HG02798 (cell line): ENCODE results near the gene CLEC18C.
A peak's percentile ranks its signal among the peaks of the same experiment; 100 is the strongest.
"Not testable (repeated sequence)": the region's sequence is repeated elsewhere in the genome, so short reads cannot be mapped to it uniquely, and the experiment has no call there.

Source experiments
- ATAC-seq: cut with Tn5 transposase; IDR thresholded peaks from one replicate; pipeline ENCODE4 v1.9.1; 2021; ENCODE audit warnings: mild to moderate bottlenecking; ENCODE audit not compliant: unreplicated experiment, poor library complexity

The CLEC18C gene

GRCh38 chr16:70158261-70158939, 15.2 kb upstream of the CLEC18C start:
- no peak for ATAC-seq

- ATAC-seq: no peak
These were observed 13.9 kb upstream of the CLEC18C start for GRCh38 chr16:70159355-70160348.

- ATAC-seq: no peak
These were observed 13.2 kb upstream of the CLEC18C start for GRCh38 chr16:70160388-70160787.

GRCh38 chr16:70160821-70161220, 12.8 kb upstream of the CLEC18C start:
- ATAC-seq: no peak

GRCh38 chr16:70161350-70161749, 12.2 kb upstream of the CLEC18C start:
- ATAC-seq: no peak

- ATAC-seq: no peak
These were observed 11.5 kb upstream of the CLEC18C start for GRCh38 chr16:70162041-70162451.

- no peak for ATAC-seq
These were observed 10.0 kb upstream of the CLEC18C start for GRCh38 chr16:70163596-70163995.

- ATAC-seq: not testable (repeated sequence)
These were observed 6.9 kb upstream of the CLEC18C start for GRCh38 chr16:70166688-70167087.

- ATAC-seq: not testable (repeated sequence)
These were observed 329 bp downstream of the CLEC18C start for GRCh38 chr16:70173916-70174315.

- ATAC-seq: not testable (repeated sequence)
These were observed 873 bp downstream of the CLEC18C start for GRCh38 chr16:70174387-70174932.

GRCh38 chr16:70187858-70188607, 14.4 kb downstream of the CLEC18C start:
- peak; percentile 64 for ATAC-seq

GRCh38 chr16:70188608-70188915, 15.0 kb downstream of the CLEC18C start:
- not testable (repeated sequence) for ATAC-seq

GRCh38 chr16:70190574-70190973, 17.0 kb downstream of the CLEC18C start:
- ATAC-seq: not testable (repeated sequence)

- not testable (repeated sequence) for ATAC-seq
These were observed 23.2 kb downstream of the CLEC18C start for GRCh38 chr16:70196683-70197300.

- ATAC-seq: not testable (repeated sequence)
These were observed 24.0 kb downstream of the CLEC18C start for GRCh38 chr16:70197611-70198010.

GRCh38 chr16:70198230-70198629, 24.6 kb downstream of the CLEC18C start:
- not testable (repeated sequence) for ATAC-seq

GRCh38 chr16:70198666-70199065, 25.1 kb downstream of the CLEC18C start:
- ATAC-seq: not testable (repeated sequence)

GRCh38 chr16:70199170-70199569, 25.6 kb downstream of the CLEC18C start:
- ATAC-seq: not testable (repeated sequence)

- ATAC-seq: not testable (repeated sequence)
These were observed 26.5 kb downstream of the CLEC18C start for GRCh38 chr16:70200063-70200462.

GRCh38 chr16:70203508-70203907, 29.9 kb downstream of the CLEC18C start:
- not testable (repeated sequence) for ATAC-seq
